ENCODE results near the gene DUSP2.

GRCh38 chr2:96175951-96176350 lies 30.7 kb upstream of the DUSP2 start:
- TF ChIP-seq POLR2A (IDR thresholded peaks at IDR 0.05): no peak
- no peak for TF ChIP-seq CTCF (IDR thresholded peaks at IDR 0.05)

Measured in thyroid gland (tissue), 4 donors.